ENCODE data around the gene CTTNBP2NL.
"Not testable (repeated sequence)": the region's sequence is repeated elsewhere in the genome, so short reads cannot be mapped to it uniquely, and the experiment has no call there.

The CTTNBP2NL gene

DNA sequence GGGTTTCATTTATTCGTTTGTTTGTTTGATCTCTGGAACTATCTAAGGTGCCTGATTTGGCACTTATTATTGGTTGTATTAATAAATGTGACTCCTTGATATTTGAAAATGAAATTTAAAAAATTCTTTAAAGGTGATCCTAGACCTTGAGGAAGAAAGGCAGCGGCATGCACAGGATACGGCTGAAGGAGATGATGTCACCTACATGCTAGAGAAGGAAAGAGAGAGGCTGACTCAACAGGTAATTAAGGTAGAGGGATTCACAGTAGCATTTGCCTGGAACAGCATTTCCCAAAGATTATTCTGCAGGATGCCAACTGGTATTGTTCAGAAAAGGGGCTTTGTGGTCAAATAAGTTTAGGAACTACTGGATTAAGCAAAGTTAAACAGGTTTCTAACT, 58.3 kb downstream of the CTTNBP2NL start:
- no peaks in the 10 kb centered on the region for H3K9me3 Mint-ChIP-seq

DNA sequence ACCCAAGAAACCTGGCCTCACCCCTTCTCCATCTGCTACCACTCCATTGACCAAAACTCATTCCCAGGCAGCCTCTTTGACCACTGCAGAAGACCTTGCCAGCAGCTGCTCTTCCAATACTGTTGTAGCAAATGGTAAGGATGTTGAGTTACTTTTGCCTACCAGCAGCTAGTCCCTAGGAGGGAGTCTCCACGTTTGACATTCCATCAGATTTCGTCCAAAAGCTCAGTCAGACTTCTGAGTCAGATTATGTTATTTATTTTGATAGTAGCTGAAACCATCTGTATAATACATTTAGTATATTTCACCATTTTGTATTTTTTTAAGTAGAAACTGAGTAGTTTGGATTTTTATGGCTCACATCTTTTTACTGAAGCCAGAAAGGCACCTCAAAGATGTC, 61.2 kb downstream of the CTTNBP2NL start:
- no peak overlapping the region for H3K4me3 Mint-ChIP-seq
- no peak overlapping the region for H3K27ac Mint-ChIP-seq
- no peaks in the 10 kb centered on the region for H3K36me3 Mint-ChIP-seq (ENCODE audit: low read depth)
- H3K4me1 Mint-ChIP-seq (ENCODE audit: low read depth), result no peaks in the 10 kb centered on the region
- no peaks in the 10 kb centered on the region for H3K9me3 Mint-ChIP-seq
- peaks cover 9% of the 10 kb centered on the region for H3K27me3 Mint-ChIP-seq
- DNase-seq, result no peak

More for the DNA sequence above, 58.3 kb downstream of the CTTNBP2NL start:
- Mint-ChIP-seq H3K27me3 (peaks cover 9% of the 10 kb centered on the region), H3K27ac (no peak overlapping the region), H3K4me3 (no peak overlapping the region), H3K4me1 (ENCODE audit: low read depth) (no peaks in the 10 kb centered on the region), H3K36me3 (ENCODE audit: low read depth) (no peaks in the 10 kb centered on the region)
- no peak for DNase-seq

DNA sequence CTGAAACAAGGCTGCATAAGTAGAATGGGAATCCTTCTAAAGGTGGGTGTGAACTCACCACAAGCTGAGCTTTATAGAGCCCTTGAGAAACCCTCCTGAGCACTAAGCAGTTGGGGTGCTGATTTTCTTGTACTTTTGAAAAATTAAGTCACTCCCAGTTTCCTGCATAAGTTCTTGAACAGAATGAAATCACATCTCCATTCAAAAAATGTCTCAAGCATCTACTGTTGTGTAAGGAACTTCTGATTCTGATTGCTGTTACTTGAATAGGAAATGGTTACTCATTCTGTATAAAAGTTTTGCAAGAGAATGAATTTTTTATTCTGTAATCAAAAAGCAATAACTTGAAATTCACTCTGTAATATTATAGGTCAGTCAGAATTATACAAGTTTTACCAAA, 61.9 kb downstream of the CTTNBP2NL start:
- Mint-ChIP-seq H3K9me3 (no peaks in the 10 kb centered on the region), H3K4me1 (ENCODE audit: low read depth) (no peaks in the 10 kb centered on the region), H3K27ac (no peak overlapping the region), H3K4me3 (no peak overlapping the region), H3K36me3 (ENCODE audit: low read depth) (no peaks in the 10 kb centered on the region), H3K27me3 (peaks cover 9% of the 10 kb centered on the region)
- DNase-seq, result no peak

DNA sequence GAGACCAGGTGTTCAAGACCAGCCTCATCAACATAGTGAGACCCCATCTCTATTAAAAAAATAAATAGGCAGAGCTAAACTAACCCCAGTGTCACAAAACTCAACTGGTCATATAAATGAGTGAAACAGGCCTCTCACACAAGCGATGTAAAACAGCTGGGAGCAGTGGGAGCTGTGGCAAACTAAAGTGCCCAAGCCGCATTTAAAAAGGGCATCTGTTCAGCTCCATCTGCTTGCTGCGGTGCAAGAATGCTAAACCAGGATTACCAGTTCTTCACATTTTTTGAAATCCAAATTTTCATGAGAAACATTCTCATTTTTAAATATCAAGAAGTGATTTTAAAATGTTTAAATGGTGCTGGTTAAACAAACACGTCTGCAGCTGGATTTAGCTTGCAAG, 62.7 kb downstream of the CTTNBP2NL start:
- Mint-ChIP-seq H3K36me3 (ENCODE audit: low read depth) (no peaks in the 10 kb centered on the region), H3K4me3 (no peak overlapping the region), H3K9me3 (no peaks in the 10 kb centered on the region), H3K27ac (no peak overlapping the region), H3K27me3 (peaks cover 11% of the 10 kb centered on the region), H3K4me1 (ENCODE audit: low read depth) (no peaks in the 10 kb centered on the region)
- no peak for DNase-seq

DNA sequence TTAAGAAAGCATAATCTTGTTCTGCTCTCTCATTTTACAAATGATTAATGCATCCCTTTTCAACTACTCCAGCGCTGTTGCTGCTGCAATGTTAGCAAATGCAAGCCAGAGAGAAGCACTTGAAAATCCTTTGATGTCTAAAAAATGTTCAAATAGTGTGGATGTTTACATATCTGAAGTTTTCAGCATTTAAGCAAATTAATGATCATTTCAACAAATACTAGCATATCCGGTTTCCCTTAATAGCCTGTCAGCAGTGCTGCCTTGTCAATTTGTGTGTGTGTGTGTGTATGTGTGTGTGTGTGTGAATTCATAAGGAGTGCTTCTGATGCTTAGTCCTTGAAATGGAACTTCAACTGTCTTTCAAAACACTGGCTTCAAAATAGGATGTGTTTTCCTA, 64.6 kb downstream of the CTTNBP2NL start:
- H3K27me3 Mint-ChIP-seq, result peaks cover 7% of the 10 kb centered on the region
- peaks cover 2% of the 10 kb centered on the region for H3K4me1 Mint-ChIP-seq (ENCODE audit: low read depth)
- no peaks in the 10 kb centered on the region for H3K36me3 Mint-ChIP-seq (ENCODE audit: low read depth)
- H3K4me3 Mint-ChIP-seq, result no peak overlapping the region
- H3K9me3 Mint-ChIP-seq, result no peaks in the 10 kb centered on the region
- no peak overlapping the region for H3K27ac Mint-ChIP-seq
- DNase-seq, result no peak

DNA sequence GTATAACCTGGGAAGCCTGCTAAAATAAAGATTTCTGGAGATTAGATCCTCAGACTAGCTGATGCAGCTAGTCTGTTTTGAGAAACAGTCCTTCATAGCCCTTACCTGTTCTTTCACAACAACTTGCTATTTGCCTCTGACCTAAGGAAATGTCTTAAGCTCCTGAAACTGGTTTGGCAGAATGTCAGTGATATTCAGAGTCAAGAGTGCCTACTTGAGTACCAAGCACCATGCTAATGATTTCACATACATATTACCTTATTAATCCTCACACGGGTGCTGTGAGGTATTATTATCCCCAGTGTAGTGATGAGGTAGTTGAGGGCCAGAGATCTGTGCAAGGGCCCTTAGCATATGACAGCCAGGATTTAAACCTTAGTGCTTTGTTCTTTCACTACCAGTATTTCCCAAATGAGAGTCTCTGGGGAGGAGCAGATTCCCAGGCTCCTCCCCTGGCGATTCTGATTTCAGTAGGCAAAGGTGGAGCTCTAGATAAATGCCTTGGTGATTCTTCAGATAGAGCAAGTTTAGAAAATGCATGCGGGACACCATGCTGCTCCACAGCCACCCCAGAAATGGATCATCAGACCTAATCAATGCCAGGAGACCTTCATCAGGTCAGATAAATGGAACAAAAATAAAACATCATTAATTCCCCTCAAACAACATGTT, 65.3 kb downstream of the CTTNBP2NL start:
- H3K36me3 Mint-ChIP-seq (ENCODE audit: low read depth), result no peaks in the 10 kb centered on the region
- no peak overlapping the region for H3K27ac Mint-ChIP-seq
- H3K27me3 Mint-ChIP-seq, result peaks cover 9% of the 10 kb centered on the region
- peaks cover 9% of the 10 kb centered on the region for H3K4me1 Mint-ChIP-seq (ENCODE audit: low read depth)
- DNase-seq, result no peak
- H3K4me3 Mint-ChIP-seq, result no peak overlapping the region
- H3K9me3 Mint-ChIP-seq, result no peaks in the 10 kb centered on the region

DNA sequence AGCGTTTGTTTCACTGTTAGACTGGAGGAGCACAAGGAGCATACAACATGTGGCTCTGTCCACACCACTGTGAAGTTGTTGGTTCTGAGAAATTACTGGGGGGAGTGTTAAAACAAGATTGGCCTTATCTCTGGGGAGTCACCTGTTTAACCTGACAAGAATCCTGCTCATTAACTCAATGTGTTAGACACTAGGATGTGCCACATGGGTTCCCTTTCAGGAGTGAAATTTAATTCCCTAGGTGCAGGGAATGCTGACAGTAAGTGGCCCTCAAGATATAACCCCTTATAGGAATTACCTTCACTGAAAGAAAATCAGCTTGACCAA, 66.9 kb downstream of the CTTNBP2NL start:
- no peaks in the 10 kb centered on the region for H3K9me3 Mint-ChIP-seq
- H3K27me3 Mint-ChIP-seq, result peaks cover 12% of the 10 kb centered on the region
- no peaks in the 10 kb centered on the region for H3K36me3 Mint-ChIP-seq (ENCODE audit: low read depth)
- H3K27ac Mint-ChIP-seq, result no peak overlapping the region
- H3K4me1 Mint-ChIP-seq (ENCODE audit: low read depth), result peaks cover 13% of the 10 kb centered on the region
- no peak overlapping the region for H3K4me3 Mint-ChIP-seq
- DNase-seq, result no peak

DNA sequence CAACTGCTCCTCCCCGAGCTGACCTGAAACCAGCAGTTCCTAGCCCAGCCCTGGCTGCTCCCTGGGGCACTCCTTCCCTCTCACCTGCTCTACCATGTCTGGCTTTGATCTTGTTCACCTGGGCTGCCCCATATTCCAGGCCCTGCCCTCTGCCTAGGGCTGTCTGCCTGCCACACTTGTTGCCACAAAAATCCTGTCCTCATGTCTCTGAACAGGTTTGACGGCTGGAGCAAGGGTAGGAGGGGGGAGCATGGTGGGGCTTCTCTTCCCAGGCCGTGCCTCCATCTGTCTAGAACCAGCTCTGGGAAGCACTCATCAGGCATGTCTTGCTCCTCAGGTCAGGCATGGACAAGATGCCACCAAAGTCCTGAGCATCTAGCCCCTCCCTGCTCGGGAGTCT, 68.5 kb downstream of the CTTNBP2NL start:
- no peak for DNase-seq

DNA sequence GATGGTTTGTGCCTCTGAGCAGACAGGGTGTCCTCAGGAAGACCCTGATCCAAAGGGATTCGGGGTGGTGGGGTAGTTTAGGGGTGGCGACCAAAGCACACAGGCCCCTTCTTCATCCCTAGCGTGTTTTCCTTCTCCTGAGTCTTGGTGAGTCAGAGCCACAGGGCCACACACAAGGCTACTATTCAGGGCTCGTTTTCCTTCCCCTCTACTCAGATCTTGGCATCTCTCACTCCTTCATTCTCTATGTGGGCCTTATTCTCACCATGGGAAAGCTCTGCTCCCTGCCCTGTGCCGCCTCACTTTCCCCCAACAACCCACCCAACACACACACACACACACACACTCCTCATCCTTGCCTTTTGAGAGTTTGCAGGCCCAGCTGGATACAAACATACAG, 69.1 kb downstream of the CTTNBP2NL start:
- peaks cover 13% of the 10 kb centered on the region for H3K4me1 Mint-ChIP-seq (ENCODE audit: low read depth)
- no peak for DNase-seq
- H3K27ac Mint-ChIP-seq, result no peak overlapping the region

More for the DNA sequence above, 68.5 kb downstream of the CTTNBP2NL start:
- Mint-ChIP-seq H3K27me3 (peaks cover 24% of the 10 kb centered on the region), H3K4me1 (ENCODE audit: low read depth) (peaks cover 13% of the 10 kb centered on the region), H3K4me3 (no peak overlapping the region), H3K27ac (no peak overlapping the region), H3K9me3 (no peaks in the 10 kb centered on the region), H3K36me3 (ENCODE audit: low read depth) (no peaks in the 10 kb centered on the region)

DNA sequence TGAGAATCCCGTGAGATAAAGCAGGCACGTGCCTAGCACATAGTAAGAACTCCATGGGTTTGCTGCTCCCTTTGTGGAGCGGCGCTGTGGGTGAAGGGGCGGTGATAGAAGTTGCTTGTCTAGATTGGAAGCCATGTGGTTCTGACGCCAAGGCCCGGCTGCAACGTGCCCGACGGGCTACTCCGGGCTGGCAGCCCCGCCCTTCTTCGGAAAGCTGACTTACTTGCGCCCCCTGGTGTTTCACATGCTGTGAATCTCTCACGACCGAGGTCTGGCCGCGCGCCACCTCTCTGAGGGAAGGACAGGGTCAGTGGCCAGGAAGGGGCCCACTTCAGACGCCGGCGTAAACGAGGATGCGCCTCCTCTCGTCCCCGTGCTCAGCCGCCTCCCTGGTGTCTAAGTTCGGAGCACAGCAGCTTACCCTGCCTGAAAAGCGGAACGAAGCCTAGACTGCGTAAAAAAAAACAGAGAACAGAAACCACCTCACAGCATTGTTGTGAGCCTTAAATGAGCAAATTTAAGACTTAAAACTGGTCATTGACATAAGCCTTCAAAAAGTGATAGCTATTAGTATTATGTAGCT, 70.2 kb downstream of the CTTNBP2NL start:
- Mint-ChIP-seq H3K4me3 (peak overlapping the region; percentile 78), H3K27me3 (peaks cover 37% of the 10 kb centered on the region), H3K27ac (peak overlapping the region; percentile 77), H3K9me3 (no peaks in the 10 kb centered on the region), H3K36me3 (ENCODE audit: low read depth) (no peaks in the 10 kb centered on the region), H3K4me1 (ENCODE audit: low read depth) (peaks cover 13% of the 10 kb centered on the region)
- DNase-seq, result peak; percentile 89

More for the DNA sequence above, 69.1 kb downstream of the CTTNBP2NL start:
- no peaks in the 10 kb centered on the region for H3K36me3 Mint-ChIP-seq (ENCODE audit: low read depth)
- no peak overlapping the region for H3K4me3 Mint-ChIP-seq
- no peaks in the 10 kb centered on the region for H3K9me3 Mint-ChIP-seq
- H3K27me3 Mint-ChIP-seq, result peaks cover 28% of the 10 kb centered on the region

DNA sequence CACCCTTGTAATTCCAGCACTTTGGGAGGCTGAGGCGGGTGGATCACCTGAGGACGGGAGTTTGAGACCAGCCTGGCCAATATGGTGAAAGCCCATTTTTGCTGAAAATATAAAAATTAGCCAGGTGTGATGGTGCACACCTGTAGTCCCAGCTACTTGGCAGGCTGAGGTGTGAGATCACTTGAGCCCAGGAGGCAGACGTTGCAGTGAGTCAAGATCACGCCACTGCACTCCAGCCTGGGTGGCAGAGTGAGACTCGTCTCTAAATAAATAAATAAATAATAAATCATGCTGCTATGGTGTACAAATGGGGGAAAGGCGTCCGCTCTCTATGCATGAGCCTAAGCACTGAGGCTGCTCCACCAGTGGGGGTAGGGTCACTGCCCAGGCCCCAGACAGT, 74.3 kb downstream of the CTTNBP2NL start:
- not testable (repeated sequence) for DNase-seq; H3K4me3 Mint-ChIP-seq; H3K9me3 Mint-ChIP-seq; H3K27ac Mint-ChIP-seq; H3K36me3 Mint-ChIP-seq (ENCODE audit: low read depth)
- Mint-ChIP-seq H3K4me1 (ENCODE audit: low read depth) (peaks cover 13% of the 10 kb centered on the region), H3K27me3 (peaks cover 65% of the 10 kb centered on the region)

DNA sequence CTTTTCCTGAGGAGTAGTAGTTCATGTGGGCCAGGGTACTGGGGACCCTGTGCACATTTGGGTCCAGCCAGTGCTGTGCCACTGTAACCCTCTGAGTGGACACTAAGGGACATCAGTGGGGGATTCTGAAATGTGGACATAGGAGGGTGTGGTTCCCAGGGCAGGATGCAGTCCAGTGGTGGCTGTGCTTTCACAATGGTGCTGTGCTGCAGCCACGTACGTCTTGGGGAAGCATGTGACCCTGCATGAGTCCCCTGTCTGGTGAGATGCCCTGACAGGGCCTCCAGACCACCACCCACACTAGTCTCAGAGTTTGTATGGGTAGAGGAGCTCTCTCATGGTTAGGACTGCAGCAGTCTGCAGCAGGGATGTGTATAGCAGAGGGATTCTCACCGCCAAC, 75.0 kb downstream of the CTTNBP2NL start:
- Mint-ChIP-seq H3K36me3 (ENCODE audit: low read depth) (no peaks in the 10 kb centered on the region), H3K27ac (no peak overlapping the region), H3K4me3 (no peak overlapping the region), H3K9me3 (peaks cover 2% of the 10 kb centered on the region), H3K27me3 (peaks cover 65% of the 10 kb centered on the region), H3K4me1 (ENCODE audit: low read depth) (peaks cover 7% of the 10 kb centered on the region)
- no peak for DNase-seq

DNA sequence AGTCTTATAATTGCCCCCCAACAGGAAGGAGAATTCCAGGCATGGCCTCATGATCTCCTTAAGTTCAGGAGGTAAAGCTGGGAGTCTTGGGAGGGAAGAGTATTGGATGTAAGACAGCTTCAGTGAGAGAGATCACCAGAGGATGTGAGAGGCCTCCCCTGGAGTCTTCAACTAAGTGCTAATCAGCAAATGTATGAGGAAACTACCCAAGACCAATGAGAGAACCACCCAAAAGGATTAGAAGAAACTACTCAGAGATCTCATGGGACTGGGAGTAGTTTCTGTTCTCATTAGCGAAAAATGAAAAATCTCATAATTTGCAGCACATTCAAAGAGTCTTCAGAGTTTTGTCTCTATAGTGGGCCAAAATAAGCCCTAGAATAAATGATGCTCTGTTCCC, 76.1 kb downstream of the CTTNBP2NL start:
- no peaks in the 10 kb centered on the region for H3K36me3 Mint-ChIP-seq (ENCODE audit: low read depth)
- H3K27ac Mint-ChIP-seq, result no peak overlapping the region
- no peak overlapping the region for H3K4me3 Mint-ChIP-seq
- peaks cover 60% of the 10 kb centered on the region for H3K27me3 Mint-ChIP-seq
- no peaks in the 10 kb centered on the region for H3K4me1 Mint-ChIP-seq (ENCODE audit: low read depth)
- DNase-seq, result no peak
- peaks cover 6% of the 10 kb centered on the region for H3K9me3 Mint-ChIP-seq

DNA sequence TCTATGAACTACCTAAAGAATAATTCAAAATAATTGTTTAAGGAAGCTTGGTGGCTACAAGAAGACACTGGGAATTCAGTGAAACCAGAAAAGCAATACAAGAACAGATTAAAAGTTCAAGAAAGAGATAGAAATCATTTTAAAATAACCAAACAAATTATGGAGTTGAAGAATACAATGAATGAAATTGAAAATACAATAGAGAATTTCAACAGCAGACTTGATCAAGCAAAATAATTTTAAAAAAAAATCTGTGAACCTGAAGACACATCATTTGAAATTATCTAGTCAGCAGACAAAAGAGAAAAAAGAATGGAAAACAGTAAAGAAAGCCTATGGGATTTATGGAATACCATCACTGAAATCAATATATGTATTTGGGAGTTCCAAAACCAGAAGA, 81.5 kb downstream of the CTTNBP2NL start:
- Mint-ChIP-seq H3K4me1 (ENCODE audit: low read depth) (no peaks in the 10 kb centered on the region), H3K4me3 (no peak overlapping the region)

DNA sequence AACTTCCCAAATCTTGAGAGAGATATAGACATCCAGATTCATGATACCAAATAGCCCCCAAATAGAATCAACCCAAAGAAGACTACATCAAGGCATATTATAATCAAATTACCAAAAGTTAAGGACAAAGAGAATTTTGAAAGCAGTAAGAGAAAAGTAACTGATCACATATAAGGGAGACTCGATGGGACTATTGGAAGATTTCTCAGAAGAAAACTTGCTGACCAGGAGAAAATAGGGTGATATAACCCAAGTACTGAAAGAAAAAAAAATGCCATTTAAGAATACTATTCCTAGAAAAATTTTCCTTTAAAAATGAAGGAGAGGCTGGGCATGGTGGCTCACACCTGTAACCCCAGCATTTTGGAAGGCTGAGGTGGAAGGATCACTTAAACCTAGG, 82.3 kb downstream of the CTTNBP2NL start:
- H3K27ac Mint-ChIP-seq, result no peak overlapping the region
- no peaks in the 10 kb centered on the region for H3K36me3 Mint-ChIP-seq (ENCODE audit: low read depth)
- H3K27me3 Mint-ChIP-seq, result peaks cover 20% of the 10 kb centered on the region
- H3K9me3 Mint-ChIP-seq, result peaks cover 23% of the 10 kb centered on the region
- H3K4me3 Mint-ChIP-seq, result no peak overlapping the region
- no peak for DNase-seq
- H3K4me1 Mint-ChIP-seq (ENCODE audit: low read depth), result no peaks in the 10 kb centered on the region

More for the DNA sequence above, 81.5 kb downstream of the CTTNBP2NL start:
- Mint-ChIP-seq H3K27me3 (peaks cover 26% of the 10 kb centered on the region), H3K9me3 (peaks cover 23% of the 10 kb centered on the region), H3K36me3 (ENCODE audit: low read depth) (no peaks in the 10 kb centered on the region), H3K27ac (no peak overlapping the region)
- no peak for DNase-seq

Measured in activated T-cell treated with anti-CD3 and anti-CD28 coated beads, Interleukin-2, amount 50 U/mL, for 24 hours (primary cell).